ENCODE results near the gene ZCCHC7.
"Not testable (repeated sequence)": the region's sequence is repeated elsewhere in the genome, so short reads cannot be mapped to it uniquely, and the experiment has no call there.

The ZCCHC7 gene

DNA sequence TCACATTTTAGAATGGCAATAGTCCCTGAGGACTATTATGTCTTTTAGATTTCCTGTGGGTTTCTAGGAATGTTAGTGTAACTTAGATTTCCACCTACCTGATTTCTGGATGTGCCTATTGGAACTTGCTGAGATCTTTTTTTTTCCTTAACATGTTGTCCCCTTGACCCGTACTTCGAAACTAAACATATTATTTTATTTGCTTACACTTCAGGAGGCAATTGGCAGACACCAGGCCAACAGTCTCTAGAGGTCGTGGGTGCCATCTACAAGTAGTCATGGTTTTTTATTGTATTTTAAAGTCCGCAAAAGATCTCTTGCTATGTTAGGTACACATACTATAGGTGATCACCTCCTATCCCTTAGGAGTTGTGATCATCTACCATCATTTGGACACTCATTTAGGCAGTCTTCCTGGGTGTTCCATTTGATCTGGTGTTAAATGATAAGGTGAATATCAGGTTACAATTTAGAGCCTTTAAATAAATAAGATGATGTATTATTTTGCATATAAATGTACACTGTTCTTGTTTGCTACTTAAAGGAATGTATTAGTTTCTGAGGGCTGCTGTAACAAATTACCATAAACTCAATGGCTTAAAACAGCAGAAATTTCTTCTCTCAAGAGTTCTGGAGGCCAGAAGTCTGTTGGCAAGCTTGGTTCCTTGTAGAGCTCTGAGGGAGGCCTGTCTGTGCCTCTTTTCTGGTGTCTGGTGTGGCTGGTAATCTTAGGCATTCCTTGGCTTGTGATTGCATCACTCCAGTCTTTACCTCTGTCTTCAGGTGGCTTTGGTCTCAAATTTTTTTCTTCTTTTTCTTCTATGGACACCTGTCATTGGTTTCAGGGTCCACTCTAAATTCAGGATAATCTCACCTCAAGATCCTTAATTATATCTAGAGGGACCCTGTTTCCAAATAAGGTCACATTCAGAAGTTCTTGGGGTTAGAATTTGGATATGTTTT is 64.8 kb downstream of the ZCCHC7 start:
- H3K4me3 ChIP-seq (ENCODE audit: low read depth in 1 of 5, low read length in 5 of 5), result no peak overlapping the region
- H3K9me3 ChIP-seq (ENCODE audit: control insufficient read depth in 5 of 5, low read length in 5 of 5), result peaks cover 0 to 5% (median 3%) of the 10 kb centered on the region in 5 donors
- no peaks in the 10 kb centered on the region for H3K27me3 ChIP-seq (ENCODE audit: control insufficient read depth in 5 of 5, insufficient read depth in 4 of 5, low read length in 5 of 5)

DNA sequence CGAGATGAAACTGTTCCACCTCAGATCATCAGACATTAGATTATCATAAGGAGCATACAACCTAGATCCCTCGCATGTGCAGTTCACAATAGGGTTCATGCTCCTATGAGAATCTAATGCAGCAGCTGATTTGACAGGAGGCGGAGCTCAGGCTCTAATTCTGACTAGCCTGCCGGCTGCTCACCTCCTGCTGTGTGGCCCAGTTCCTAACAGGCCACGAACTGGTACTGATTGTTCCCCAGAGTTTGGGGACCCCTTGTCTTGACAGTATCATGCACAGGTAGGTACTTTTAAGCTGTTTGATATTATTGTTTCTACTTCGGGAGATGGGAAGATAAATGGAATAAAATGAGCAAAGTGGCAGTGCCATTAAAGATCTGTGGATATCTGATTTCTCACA is 66.9 kb downstream of the ZCCHC7 start:
- Histone ChIP-seq H3K9me3 (ENCODE audit: control insufficient read depth in 5 of 5, low read length in 5 of 5) (peaks cover 0 to 3% (median 0%) of the 10 kb centered on the region in 5 donors), H3K36me3 (ENCODE audit: control insufficient read depth in 5 of 5, insufficient read depth in 5 of 5, low read length in 5 of 5) (peaks cover 0 to 9% (median 3%) of the 10 kb centered on the region in 5 donors), H3K4me3 (ENCODE audit: low read depth in 1 of 5, low read length in 5 of 5) (no peak overlapping the region), H3K9ac (ENCODE audit: low read length in 5 of 5) (no peak overlapping the region), H3K27me3 (ENCODE audit: control insufficient read depth in 5 of 5, insufficient read depth in 4 of 5, low read length in 5 of 5) (no peaks in the 10 kb centered on the region), H3K27ac (ENCODE audit: low read depth, low read length) (no peak overlapping the region), H3K4me1 (ENCODE audit: control insufficient read depth in 5 of 5, insufficient read depth in 5 of 5, low read length in 5 of 5) (no peaks in the 10 kb centered on the region)

More for the DNA sequence above, 64.8 kb downstream of the ZCCHC7 start:
- Histone ChIP-seq H3K36me3 (ENCODE audit: control insufficient read depth in 5 of 5, insufficient read depth in 5 of 5, low read length in 5 of 5) (peaks cover 0 to 7% (median 6%) of the 10 kb centered on the region in 5 donors), H3K9ac (ENCODE audit: low read length in 5 of 5) (no peak overlapping the region), H3K4me1 (ENCODE audit: control insufficient read depth in 5 of 5, insufficient read depth in 5 of 5, low read length in 5 of 5) (no peaks in the 10 kb centered on the region), H3K27ac (ENCODE audit: low read depth, low read length) (no peak overlapping the region)

DNA sequence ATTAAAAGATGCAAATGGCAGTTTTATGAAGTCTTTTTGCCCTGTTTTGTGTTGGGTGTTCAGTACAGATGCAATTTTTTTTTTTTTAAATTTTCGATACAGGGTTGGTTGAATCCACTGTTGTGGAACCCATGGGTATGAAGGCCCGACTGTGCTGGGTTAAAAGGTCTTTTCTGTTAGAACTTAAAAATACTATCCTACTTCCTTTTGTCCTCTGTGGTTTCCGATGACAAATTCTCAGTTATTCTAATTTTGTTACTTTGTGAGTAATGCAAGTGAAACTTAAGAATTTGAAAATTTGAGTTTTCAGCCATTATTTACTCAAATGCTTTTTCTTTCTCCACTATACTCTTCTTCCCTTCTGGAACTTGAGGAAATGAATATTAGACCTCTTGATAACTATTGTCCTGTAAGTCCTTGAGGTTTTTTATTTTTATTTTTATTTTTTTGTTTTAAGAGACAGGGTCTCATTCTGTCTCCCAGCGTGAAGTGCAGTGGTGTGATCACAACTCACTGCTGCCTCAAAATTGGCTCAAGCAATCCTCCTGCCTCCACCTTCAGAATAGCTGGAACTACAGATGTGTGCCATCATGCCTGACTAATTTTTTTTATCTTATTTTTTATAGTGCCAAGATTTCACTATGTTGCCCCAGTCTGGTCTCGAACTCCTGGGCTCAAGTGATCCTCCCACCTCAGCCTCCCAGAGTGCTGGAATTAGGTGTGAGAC is 67.5 kb downstream of the ZCCHC7 start:
- Histone ChIP-seq H3K27me3 (ENCODE audit: control insufficient read depth in 5 of 5, insufficient read depth in 4 of 5, low read length in 5 of 5) (no peaks in the 10 kb centered on the region), H3K9me3 (ENCODE audit: control insufficient read depth in 5 of 5, low read length in 5 of 5) (peaks cover 0 to 3% (median 0%) of the 10 kb centered on the region in 5 donors), H3K36me3 (ENCODE audit: control insufficient read depth in 5 of 5, insufficient read depth in 5 of 5, low read length in 5 of 5) (peaks cover 0 to 9% (median 3%) of the 10 kb centered on the region in 5 donors), H3K27ac (ENCODE audit: low read depth, low read length) (no peak overlapping the region), H3K9ac (ENCODE audit: low read length in 5 of 5) (no peak overlapping the region), H3K4me1 (ENCODE audit: control insufficient read depth in 5 of 5, insufficient read depth in 5 of 5, low read length in 5 of 5) (no peaks in the 10 kb centered on the region), H3K4me3 (ENCODE audit: low read depth in 1 of 5, low read length in 5 of 5) (no peak overlapping the region)

GRCh38 chr9:37190739-37191138 is 70.4 kb downstream of the ZCCHC7 start:
- not testable (repeated sequence) for H3K36me3 ChIP-seq (ENCODE audit: control insufficient read depth in 5 of 5, insufficient read depth in 5 of 5, low read length in 5 of 5); H3K9ac ChIP-seq (ENCODE audit: low read length in 5 of 5); H3K4me1 ChIP-seq (ENCODE audit: control insufficient read depth in 5 of 5, insufficient read depth in 5 of 5, low read length in 5 of 5); H3K9me3 ChIP-seq (ENCODE audit: control insufficient read depth in 5 of 5, low read length in 5 of 5); H3K27ac ChIP-seq (ENCODE audit: low read depth, low read length); H3K27me3 ChIP-seq (ENCODE audit: control insufficient read depth in 5 of 5, insufficient read depth in 4 of 5, low read length in 5 of 5); H3K4me3 ChIP-seq (ENCODE audit: low read depth in 1 of 5, low read length in 5 of 5)

DNA sequence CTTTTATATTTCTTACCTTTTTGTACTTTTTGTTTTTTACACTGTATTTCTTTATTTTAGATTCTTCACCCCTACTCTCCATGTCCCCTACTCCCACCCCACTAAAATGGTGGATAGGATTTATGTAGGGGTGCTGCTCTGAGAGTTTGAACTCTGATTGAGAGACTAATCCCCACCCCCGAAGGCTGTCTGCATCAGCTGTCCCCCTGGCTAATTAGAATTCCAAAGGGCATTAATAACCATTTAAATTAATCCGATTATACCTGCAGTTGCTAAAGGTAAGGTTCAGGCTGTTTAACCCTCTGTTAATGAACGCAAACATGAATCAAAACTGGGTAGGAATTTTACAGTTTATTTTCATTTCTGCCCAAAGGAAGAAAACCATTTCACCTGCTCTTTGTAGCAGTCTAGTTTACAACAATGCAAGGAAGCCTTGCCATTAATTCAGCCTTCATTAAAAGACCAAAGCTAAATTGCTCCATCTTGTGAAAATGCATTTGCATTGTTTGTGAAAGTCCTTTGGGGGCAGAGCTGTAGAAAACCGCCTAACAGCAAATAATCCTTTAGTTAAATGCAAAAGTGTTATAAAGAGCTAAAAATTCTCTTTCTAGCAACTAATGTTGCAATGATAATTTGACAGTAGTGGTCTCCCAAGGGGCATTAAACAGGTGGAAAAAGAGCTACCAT is 71.2 kb downstream of the ZCCHC7 start:
- Histone ChIP-seq H3K27ac (ENCODE audit: low read depth, low read length) (no peak overlapping the region), H3K4me1 (ENCODE audit: control insufficient read depth in 5 of 5, insufficient read depth in 5 of 5, low read length in 5 of 5) (no peaks in the 10 kb centered on the region), H3K27me3 (ENCODE audit: control insufficient read depth in 5 of 5, insufficient read depth in 4 of 5, low read length in 5 of 5) (no peaks in the 10 kb centered on the region), H3K4me3 (ENCODE audit: low read depth in 1 of 5, low read length in 5 of 5) (no peak overlapping the region), H3K9me3 (ENCODE audit: control insufficient read depth in 5 of 5, low read length in 5 of 5) (no peaks in the 10 kb centered on the region), H3K9ac (ENCODE audit: low read length in 5 of 5) (no peak overlapping the region), H3K36me3 (ENCODE audit: control insufficient read depth in 5 of 5, insufficient read depth in 5 of 5, low read length in 5 of 5) (peaks cover 0 to 9% (median 3%) of the 10 kb centered on the region in 5 donors)

DNA sequence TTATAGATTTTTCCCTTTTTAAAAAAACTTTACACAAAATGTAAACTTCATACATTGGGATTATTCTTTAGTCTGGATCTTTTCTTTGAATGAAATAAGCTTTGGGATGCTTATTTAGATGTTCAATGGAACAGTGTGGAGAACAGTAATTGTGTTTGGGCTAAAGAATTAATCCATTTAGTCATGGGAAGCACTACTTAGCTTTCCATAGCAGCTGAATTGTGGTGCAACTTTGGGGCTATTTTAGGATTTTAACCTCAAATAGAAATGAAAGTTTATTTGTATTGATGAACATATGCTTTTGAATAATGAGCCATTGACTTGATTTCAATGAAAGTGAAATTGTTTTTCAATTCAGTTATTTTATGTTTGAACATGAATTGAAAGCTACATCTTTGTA is 72.4 kb downstream of the ZCCHC7 start:
- Histone ChIP-seq H3K4me1 (ENCODE audit: control insufficient read depth in 5 of 5, insufficient read depth in 5 of 5, low read length in 5 of 5) (peaks cover 0 to 6% (median 4%) of the 10 kb centered on the region in 5 donors), H3K9ac (ENCODE audit: low read length in 5 of 5) (no peak overlapping the region), H3K36me3 (ENCODE audit: control insufficient read depth in 5 of 5, insufficient read depth in 5 of 5, low read length in 5 of 5) (peaks cover 0 to 9% (median 3%) of the 10 kb centered on the region in 5 donors), H3K27ac (ENCODE audit: low read depth, low read length) (no peak overlapping the region), H3K4me3 (ENCODE audit: low read depth in 1 of 5, low read length in 5 of 5) (no peak overlapping the region), H3K9me3 (ENCODE audit: control insufficient read depth in 5 of 5, low read length in 5 of 5) (no peaks in the 10 kb centered on the region), H3K27me3 (ENCODE audit: control insufficient read depth in 5 of 5, insufficient read depth in 4 of 5, low read length in 5 of 5) (no peaks in the 10 kb centered on the region)

GRCh38 chr9:37197158-37198038 is 77.0 kb downstream of the ZCCHC7 start:
- H3K4me1 ChIP-seq (ENCODE audit: control insufficient read depth in 5 of 5, insufficient read depth in 5 of 5, low read length in 5 of 5), result peaks cover 0 to 11% (median 4%) of the 10 kb centered on the region in 5 donors
- no peak overlapping the region for H3K27ac ChIP-seq (ENCODE audit: low read depth, low read length)
- no peaks in the 10 kb centered on the region for H3K9me3 ChIP-seq (ENCODE audit: control insufficient read depth in 5 of 5, low read length in 5 of 5)

DNA sequence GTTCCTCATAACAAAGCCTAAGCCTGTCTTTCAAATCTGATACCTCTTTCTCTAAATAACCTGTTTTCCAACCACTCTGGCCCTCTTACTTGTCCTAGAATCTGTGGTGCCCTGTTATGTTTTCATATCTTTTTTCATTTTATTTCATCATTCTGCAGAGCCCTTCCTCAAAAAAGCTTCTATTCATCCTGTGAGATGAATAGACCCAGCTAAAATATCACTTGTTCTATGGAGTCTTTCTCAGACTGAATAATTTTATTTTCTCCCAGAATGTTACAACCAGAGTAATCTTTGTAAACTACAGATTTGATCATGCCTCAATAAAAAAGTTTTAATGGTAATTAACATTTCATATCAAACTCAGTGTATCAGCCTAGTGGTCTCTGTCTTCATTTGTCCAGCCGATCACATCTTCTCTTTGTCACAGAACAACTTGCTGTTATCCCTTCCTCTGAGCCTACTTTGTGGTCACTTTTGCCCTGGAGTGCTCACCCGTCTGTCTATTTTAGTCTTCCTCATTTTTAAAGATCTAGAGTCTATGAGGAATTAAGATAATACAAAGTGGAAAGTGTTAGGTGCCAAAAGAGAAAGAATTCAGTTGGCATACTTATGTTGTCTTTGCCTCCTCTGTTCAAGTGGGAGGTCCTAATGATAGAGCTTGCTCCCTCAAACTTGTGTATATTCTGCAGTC is 77.8 kb downstream of the ZCCHC7 start:
- no peak overlapping the region for H3K4me3 ChIP-seq (ENCODE audit: low read depth in 1 of 5, low read length in 5 of 5)
- peaks cover 0 to under 1% (median 0%) of the 10 kb centered on the region in 5 donors for H3K9me3 ChIP-seq (ENCODE audit: control insufficient read depth in 5 of 5, low read length in 5 of 5)
- peaks cover 0 to 11% (median 4%) of the 10 kb centered on the region in 5 donors for H3K4me1 ChIP-seq (ENCODE audit: control insufficient read depth in 5 of 5, insufficient read depth in 5 of 5, low read length in 5 of 5)
- no peak overlapping the region for H3K27ac ChIP-seq (ENCODE audit: low read depth, low read length)
- no peaks in the 10 kb centered on the region for H3K27me3 ChIP-seq (ENCODE audit: control insufficient read depth in 5 of 5, insufficient read depth in 4 of 5, low read length in 5 of 5)
- H3K36me3 ChIP-seq (ENCODE audit: control insufficient read depth in 5 of 5, insufficient read depth in 5 of 5, low read length in 5 of 5), result peaks cover 0 to 7% (median 0%) of the 10 kb centered on the region in 5 donors
- no peak overlapping the region for H3K9ac ChIP-seq (ENCODE audit: low read length in 5 of 5)

More at GRCh38 chr9:37197158-37198038, 77.0 kb downstream of the ZCCHC7 start:
- Histone ChIP-seq H3K27me3 (ENCODE audit: control insufficient read depth in 5 of 5, insufficient read depth in 4 of 5, low read length in 5 of 5) (no peaks in the 10 kb centered on the region), H3K4me3 (ENCODE audit: low read depth in 1 of 5, low read length in 5 of 5) (no peak overlapping the region), H3K9ac (ENCODE audit: low read length in 5 of 5) (no peak overlapping the region), H3K36me3 (ENCODE audit: control insufficient read depth in 5 of 5, insufficient read depth in 5 of 5, low read length in 5 of 5) (peaks cover 0 to 7% (median 0%) of the 10 kb centered on the region in 5 donors)
